ENCODE measurements around the gene VSTM4. TPM values are rescaled to one million over a fixed set of nuclear protein-coding genes. Genes with fewer than 3 reads are reported as not detected.

Gene VSTM4
- total and polyA plus RNA-seq, 2 of the 4 experiments (the other 2 are of a cell fraction): 2.4 to 2.9 TPM

- Histone ChIP-seq H3K27ac (ENCODE audit: insufficient read depth, low read length) (no peak overlapping the region), H3K36me3 (ENCODE audit: control insufficient read depth, insufficient read depth, low read length) (peaks cover 14% of the 10 kb centered on the region; the same call in 1 of the 2 replicates), H2AFZ (replicated peaks; ENCODE audit: low read length, poor library complexity) (no peak overlapping the region), H3K4me3 (ENCODE audit: insufficient read depth, low read depth, low read length) (no peak overlapping the region), H2BK120ac (ENCODE audit: low read depth, low read length) (no peak overlapping the region), H2BK20ac (ENCODE audit: low read depth, low read length) (no peak overlapping the region), H3K14ac (replicated peaks; ENCODE audit: low read depth, low read length) (no peak overlapping the region), H3K56ac (ENCODE audit: extremely low read depth, insufficient read depth, low read length) (no peak overlapping the region), H4K8ac (ENCODE audit: low read depth in 2 of 2, low read length in 2 of 2) (no peak overlapping the region), H3K23ac (ENCODE audit: low read depth, low read length) (no peak overlapping the region), H3K4me2 (ENCODE audit: low read depth, low read length) (no peak overlapping the region), H3K27me3 (ENCODE audit: control insufficient read depth, insufficient read depth, low read length) (no peaks in the 10 kb centered on the region), H4K91ac (ENCODE audit: insufficient read depth, low read depth, low read length) (no peak overlapping the region), H4K5ac (ENCODE audit: low read depth, low read length) (no peak overlapping the region), H3K9ac (ENCODE audit: low read depth, low read length) (no peak overlapping the region), H2AK5ac (ENCODE audit: low read depth, low read length) (no peak overlapping the region), H4K20me1 (ENCODE audit: insufficient read depth, low read length) (peaks cover 3% of the 10 kb centered on the region), H2AK9ac (replicated peaks; ENCODE audit: low read depth, low read length, poor library complexity) (no peak overlapping the region), H3K9me1 (ENCODE audit: insufficient read depth, low read length) (peaks cover 9% of the 10 kb centered on the region), H3K79me1 (ENCODE audit: low read depth in 1 of 2, low read length in 2 of 2) (no peaks in the 10 kb centered on the region), H2BK5ac (ENCODE audit: low read depth, low read length, poor library complexity, severe bottlenecking) (no peak overlapping the region), H2BK15ac (ENCODE audit: low read depth, low read length) (no peak overlapping the region), H3K18ac (ENCODE audit: low read depth, low read length) (no peak overlapping the region), H3K9me3 (ENCODE audit: control insufficient read depth, insufficient read depth, low read length) (no peaks in the 10 kb centered on the region; the same call in 1 of the 2 replicates), H3K4me1 (ENCODE audit: control insufficient read depth, insufficient read depth, low read length) (no peaks in the 10 kb centered on the region), H3K4ac (ENCODE audit: low read depth, low read length) (no peak overlapping the region)
- dilution Hi-C loops (cut with HindIII; ENCODE audit: low sequenced_read_pairs, unreplicated experiment) (no loop called here), in situ Hi-C loops (cut with MboI; ENCODE audit: low sequenced_read_pairs) (no loop called here), intact Hi-C loops (cut with micrococcal nuclease) (no loop called here)
- BruUV-seq (replicated peaks): no TSS peak
- no CpG with 5 or more reads among the region's 5 CpGs for WGBS, 2 experiments (ENCODE audit: extremely low coverage in 2 of 2, insufficient read length in 1 of 2)
- CTCF ChIA-PET: no interaction called here
- ATAC-seq (ENCODE audit: low read depth) (no peak), DNase-seq (no peak)
- POLR2A ChIA-PET (ENCODE audit: unreplicated experiment): no interaction called here
- no peak for TF ChIP-seq RFX5 (IDR thresholded peaks at IDR 0.05; ENCODE audit: low read depth, low read length)
- TF ChIP-seq BHLHE40 (IDR thresholded peaks at IDR 0.05; ENCODE audit: low read depth, low read length): no peak
- TF ChIP-seq CHD1 (IDR thresholded peaks at IDR 0.05; ENCODE audit: low read depth, low read length): no peak
- no peak for TF ChIP-seq ELK1 (IDR thresholded peaks at IDR 0.05; ENCODE audit: borderline replicate concordance, low read depth, low read length)
- TF ChIP-seq CEBPB (IDR thresholded peaks at IDR 0.05; ENCODE audit: low read depth, low read length): peak; percentile 52
- no peak for TF ChIP-seq MAZ (IDR thresholded peaks at IDR 0.05; ENCODE audit: borderline replicate concordance, low read depth, low read length)
- TF ChIP-seq CTCF (conservative IDR thresholded peaks at IDR 0.05; ENCODE audit: low read depth, low read length): no peak
- TF ChIP-seq FOS (IDR thresholded peaks at IDR 0.05; ENCODE audit: low read depth, low read length): no peak
- TF ChIP-seq NFE2L2 (IDR thresholded peaks at IDR 0.05; ENCODE audit: low read depth, low read length): no peak
These were observed 48.2 kb downstream of the VSTM4 start for GRCh38 chr10:49066944-49067730.
